ENCODE data around the gene CHRNB2. TPM values are rescaled to one million over a fixed set of nuclear protein-coding genes. Genes with fewer than 3 reads are reported as not detected.

The CHRNB2 gene
- total RNA-seq, 4 donors from 2014 or later, result 0.08 to 0.52 (median 0.26) TPM

- intact Hi-C loops (cut with DNase I; ENCODE audit: low total_unique reads), result loop anchor here (5.0 to 10.0 kb wide), 2 partner anchors 309 to 656 kb away; partner anchors contain the start of gene KCNN3
- H3K4me3 ChIP-seq (ENCODE audit: low read depth, poor library complexity, severe bottlenecking), result no peak overlapping the region
- TF ChIP-seq POLR2A (IDR thresholded peaks at IDR 0.05), result no peak
- no peak for TF ChIP-seq CTCF (IDR thresholded peaks at IDR 0.05)
- WGBS, 2 donors, result 87 to 89% methylated on average over 6 of the region's 6 CpGs
- no peak for DNase-seq (ENCODE audit: low spot score in 2 of 2)
Measured at GRCh38 chr1:154565876-154566275, 1.7 kb upstream of the CHRNB2 start.

- intact Hi-C loops (cut with DNase I; ENCODE audit: low total_unique reads), result loop anchor here (5.0 to 10.0 kb wide), 2 partner anchors 307 to 654 kb away; partner anchors contain the start of gene KCNN3
Measured at GRCh38 chr1:154568157-154568815, 708 bp downstream of the CHRNB2 start.

GRCh38 chr1:154571244-154571963 lies 3.8 kb downstream of the CHRNB2 start:
- WGBS, 2 donors, result 95 to 96% methylated on average over 56 to 57 of the region's 59 CpGs

More at GRCh38 chr1:154568157-154568815, 708 bp downstream of the CHRNB2 start:
- DNase-seq (ENCODE audit: low spot score in 2 of 2), result no peak
- TF ChIP-seq CTCF (IDR thresholded peaks at IDR 0.05), result no peak
- TF ChIP-seq POLR2A (IDR thresholded peaks at IDR 0.05), result no peak
- no peak overlapping the region for H3K4me3 ChIP-seq (ENCODE audit: low read depth, poor library complexity, severe bottlenecking)
- WGBS, 2 donors, result 31 to 33% methylated on average over 15 to 17 of the region's 17 CpGs

GRCh38 chr1:154571964-154572288 lies 4.3 kb downstream of the CHRNB2 start:
- intact Hi-C loops (cut with DNase I; ENCODE audit: low total_unique reads), result no loop called here
- DNase-seq (ENCODE audit: low spot score in 2 of 2), result no peak
- H3K4me3 ChIP-seq (ENCODE audit: low read depth, poor library complexity, severe bottlenecking), result no peak overlapping the region
- TF ChIP-seq POLR2A (IDR thresholded peaks at IDR 0.05) (no peak), CTCF (IDR thresholded peaks at IDR 0.05) (no peak)
- 96 to 97% methylated on average over 26 to 29 of the region's 29 CpGs for WGBS, 2 donors

More at GRCh38 chr1:154571244-154571963, 3.8 kb downstream of the CHRNB2 start:
- intact Hi-C loops (cut with DNase I; ENCODE audit: low total_unique reads), result no loop called here
- no peak overlapping the region for H3K4me3 ChIP-seq (ENCODE audit: low read depth, poor library complexity, severe bottlenecking)
- TF ChIP-seq POLR2A (IDR thresholded peaks at IDR 0.05) (no peak), CTCF (IDR thresholded peaks at IDR 0.05) (no peak)
- no peak for DNase-seq (ENCODE audit: low spot score in 2 of 2)

- WGBS, 2 donors, result 77 to 86% methylated on average over 10 of the region's 10 CpGs
- intact Hi-C loops (cut with DNase I; ENCODE audit: low total_unique reads), result no loop called here
- no peak for DNase-seq (ENCODE audit: low spot score in 2 of 2)
- TF ChIP-seq POLR2A (IDR thresholded peaks at IDR 0.05), result no peak
- TF ChIP-seq CTCF (IDR thresholded peaks at IDR 0.05), result no peak
- H3K4me3 ChIP-seq (ENCODE audit: low read depth, poor library complexity, severe bottlenecking), result no peak overlapping the region
Measured at GRCh38 chr1:154572468-154573167, 5.0 kb downstream of the CHRNB2 start.

Measured in lower leg skin (tissue), 4 donors.